ENCODE results near the gene FBXO21. TPM values are rescaled to one million over a fixed set of nuclear protein-coding genes. Genes with fewer than 3 reads are reported as not detected.
A peak's percentile ranks its signal among the peaks of the same experiment; 100 is the strongest.

The FBXO21 gene
- total and polyA plus RNA-seq, 8 donors = 31.3 to 52.4 (median 50.2) TPM

GRCh38 chr12:117093918-117094630, 96.2 kb downstream of the FBXO21 start:
- TF ChIP-seq CTCF (IDR thresholded peaks at IDR 0.05) = no peak
- H3K27me3 ChIP-seq = peaks cover 16 to 35% of the 10 kb centered on the region in 2 donors

DNA sequence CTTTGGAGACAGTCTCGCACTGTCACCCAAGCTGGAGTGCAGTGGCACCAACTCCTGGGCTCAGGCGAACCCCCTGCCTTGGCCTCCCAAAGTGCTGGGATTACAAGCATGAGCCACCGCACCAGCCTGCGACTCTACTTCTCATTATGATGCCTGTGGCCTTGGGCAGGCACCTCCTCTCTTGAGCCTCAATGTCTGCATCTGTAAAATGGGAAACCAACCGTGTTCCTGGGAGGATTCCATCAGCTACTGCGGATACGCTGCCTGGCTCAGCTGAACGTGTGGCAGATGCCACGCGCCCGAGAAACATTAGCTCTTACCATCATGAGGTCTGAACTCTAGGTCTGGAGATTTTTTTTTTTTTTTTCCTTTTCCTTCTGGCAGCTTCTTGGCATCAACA, 96.8 kb downstream of the FBXO21 start:
- peaks cover 0 to 23% of the 10 kb centered on the region in 2 donors for H3K4me1 ChIP-seq
- intact Hi-C loops (cut with DNase I) = no loop called here
- no peak for TF ChIP-seq CTCF (IDR thresholded peaks at IDR 0.05)
- no peak overlapping the region for H3K27ac ChIP-seq
- H3K4me3 ChIP-seq = no peak overlapping the region
- DNase-seq (no peak), ATAC-seq (no peak)
- peaks cover 10 to 29% of the 10 kb centered on the region in 2 donors for H3K27me3 ChIP-seq
- H3K9me3 ChIP-seq = peaks cover 0 to 7% of the 10 kb centered on the region in 2 donors
- no peaks in the 10 kb centered on the region for H3K36me3 ChIP-seq

More at GRCh38 chr12:117093918-117094630, 96.2 kb downstream of the FBXO21 start:
- H3K4me1 ChIP-seq = peaks cover 0 to 29% of the 10 kb centered on the region in 2 donors
- DNase-seq (no peak), ATAC-seq (no peak)
- no peak overlapping the region for H3K4me3 ChIP-seq
- intact Hi-C loops (cut with DNase I) = no loop called here
- no peak overlapping the region for H3K27ac ChIP-seq
- H3K9me3 ChIP-seq = peaks cover 0 to 7% of the 10 kb centered on the region in 2 donors
- H3K36me3 ChIP-seq = no peaks in the 10 kb centered on the region

- DNase-seq (no peak), ATAC-seq (no peak)
- Histone ChIP-seq H3K9me3 (peaks cover 0 to 7% of the 10 kb centered on the region in 2 donors), H3K27ac (no peak overlapping the region), H3K4me3 (no peak overlapping the region), H3K27me3 (peaks cover 4 to 23% of the 10 kb centered on the region in 2 donors), H3K4me1 (peaks cover 0 to 17% of the 10 kb centered on the region in 2 donors), H3K36me3 (no peaks in the 10 kb centered on the region)
- intact Hi-C loops (cut with DNase I) = no loop called here
- no peak for TF ChIP-seq CTCF (IDR thresholded peaks at IDR 0.05)
Measured at GRCh38 chr12:117092886-117093285, 97.4 kb downstream of the FBXO21 start.

GRCh38 chr12:117092511-117092780, 97.8 kb downstream of the FBXO21 start:
- intact Hi-C loops (cut with DNase I) = no loop called here

More at GRCh38 chr12:117092511-117092780, 97.8 kb downstream of the FBXO21 start:
- Histone ChIP-seq H3K27me3 (peaks cover 0 to 19% of the 10 kb centered on the region in 2 donors), H3K4me1 (peaks cover 0 to 14% of the 10 kb centered on the region in 2 donors), H3K9me3 (peaks cover 0 to 7% of the 10 kb centered on the region in 2 donors), H3K4me3 (no peak overlapping the region), H3K27ac (no peak overlapping the region), H3K36me3 (no peaks in the 10 kb centered on the region)
- ATAC-seq = no peak
- TF ChIP-seq CTCF (IDR thresholded peaks at IDR 0.05) = no peak
- peak in 1 of 4 donors; percentile 3 for DNase-seq

Other genes starting within 250 kb of the FBXO21 start
- 10 to 100 TPM in 1 of 2 donors, 1 to 10 TPM in 1; 8.3 to 10.1 TPM for gene TESC, start 91.1 kb downstream of the FBXO21 start, total RNA-seq
- 100 to 1,000 TPM in 2 of 6 donors, 10 to 100 TPM in 4; 52.8 to 124 (median 92.5) TPM for gene TESC, start 91.1 kb downstream of the FBXO21 start, polyA plus RNA-seq (ENCODE audit: insufficient read length in 6 of 6)
- gene NOS1, start 171.2 kb upstream of the FBXO21 start, total RNA-seq = 1 to 10 TPM; 1.8 to 2.4 TPM
- gene NOS1, start 171.2 kb upstream of the FBXO21 start, polyA plus RNA-seq (ENCODE audit: insufficient read length in 6 of 6) = under 1 TPM; 0.11 to 0.52 (median 0.28) TPM